Pancreas (tissue), 10 donors: ENCODE results near the gene IFNA8. TPM values are rescaled to one million over a fixed set of nuclear protein-coding genes. Genes with fewer than 3 reads are reported as not detected.
A peak's percentile ranks its signal among the peaks of the same experiment; 100 is the strongest.

Experiments used
- ATAC-seq, 4 donors: fragments of 200-7000 bp; cut with Tn5 transposase; one replicate each; pipeline versions ENCODE4 v1.8.0 to v1.9.1; 2020; ENCODE audit warnings: mild to moderate bottlenecking in 4 of 4, moderate library complexity in 4 of 4
- DNase-seq, 6 donors: peaks; one replicate each; pipeline ENCODE4 v3.0.0-alpha.2; 2020
- FAIRE-seq: peaks from 2 replicates; lab custom pipeline; 2012; peaks lifted over from hg19 to GRCh38; lab: Jason Lieb, UNC
- H3K27ac ChIP-seq, 4 donors: fragments of 200-600 bp; sonication (generic); 1 replicate in 3 of 4; 2 replicates in 1 of 4; pipeline versions ENCODE4 v1.5.0 to v1.8.0; 2020
- H3K27me3 ChIP-seq, 4 donors: fragments of 200-600 bp; one replicate each; pipeline ENCODE4 v1.8.0; 2021
- H3K36me3 ChIP-seq, 3 donors: fragments of 200-600 bp; sonication (generic) in 1 of 3; one replicate each; pipeline versions ENCODE4 v1.5.0 to v1.8.0; 2020 to 2021
- H3K4me1 ChIP-seq, 3 donors: fragments of 200-600 bp; one replicate each; pipeline ENCODE4 v1.8.0; 2021
- H3K4me3 ChIP-seq, 4 donors: fragments of 200-600 bp; sonication (generic) in 2 of 4; one replicate each; pipeline versions ENCODE4 v1.5.0 to v1.8.0; 2020 to 2021
- H3K9me3 ChIP-seq, 4 donors: fragments of 200-600 bp; one replicate each; pipeline ENCODE4 v1.8.0; 2021
- CTCF ChIP-seq, 4 donors: fragments of 200-600 bp; sonication (generic) in 3 of 4; IDR thresholded peaks; one replicate each; pipeline versions ENCODE4 v1.5.0 to v1.8.0; 2021; ENCODE audit warnings: antibody characterized with exemption in 4 of 4
- WGBS, 2 donors: extraction: QIAGEN DNeasy Blood & Tissue Kit; methylation state at CpG; one replicate each; pipeline ENCODE4 v1.1.7; 2013; 5-methylcytosine and 5-hydroxymethylcytosine counted together
- intact Hi-C, 3 donors: fragments of 100-400 bp; cut with DNase I; formaldehyde crosslinking; loops; one replicate each; pipeline versions ENCODE4 v1.11.1 to v1.14.2; 2022
- polyA plus RNA-seq, 2 donors: library from polyadenylated mRNA; stranded (reverse); fragments of 200-250 nt; gene quantifications; one replicate each; pipeline ENCODE4 v1.2.3, GENCODE V29; 2013
- total RNA-seq, 6 donors: library from RNA; stranded (reverse); fragmentation: NEBNext Ultra II Directional in 4 of 6; extraction: Animal tissue kit (Norgen Biotek cat#: 25700) in 4 of 6; gene quantifications; one replicate each; pipeline versions ENCODE4 v1.2.1 to v1.2.4, GENCODE V29; 2021 to 2023
- donor health status: healthy with polysubstance abuse.
- donor health status: DM: no; HTN: no; CAD: no; lungs with moderate emphysema.
- donor health status: DM: no; HTN: no; CAD: no.
- donor health status: control.
- donor health status: control.
- donor health status: Bipolar disorder and iron deficiency.
- donor health status: DM: yes; HTN: yes; CAD: no.
- donor health status: DM: no; HTN: no; CAD: no.
- donor health status: DM: no; HTN: no; CAD: no.
- donor health status: DM: yes; HTN: yes; CAD: no.

The IFNA8 gene
- total and polyA plus RNA-seq, 8 donors = not detected

GRCh38 chr9:21383627-21384026, 25.3 kb upstream of the IFNA8 start:
- Histone ChIP-seq H3K4me1 (no peaks in the 10 kb centered on the region), H3K27ac (no peak overlapping the region), H3K9me3 (no peaks in the 10 kb centered on the region), H3K36me3 (no peaks in the 10 kb centered on the region), H3K27me3 (peaks cover 0 to 14% (median 2%) of the 10 kb centered on the region in 4 donors), H3K4me3 (no peak overlapping the region)
- ATAC-seq = no peak
- 23 to 30% methylated on average over 4 of the region's 4 CpGs for WGBS, 2 donors
- no peak for FAIRE-seq
- DNase-seq = no peak
- intact Hi-C loops = no loop called here
- no peak for TF ChIP-seq CTCF (IDR thresholded peaks at IDR 0.05)

- Histone ChIP-seq H3K27ac (no peak within 1 kb of the TSS), H3K4me3 (no peak within 1 kb of the TSS), H3K36me3 (no peaks in the 10 kb centered on the region), H3K9me3 (no peaks in the 10 kb centered on the region), H3K4me1 (no peaks in the 10 kb centered on the region), H3K27me3 (peaks cover 0 to 22% (median 7%) of the 10 kb centered on the region in 4 donors)
- 23 to 60% methylated on average over 1 of the region's 1 CpG for WGBS, 2 donors
- intact Hi-C loops = no loop called here
- no peak for DNase-seq
- TF ChIP-seq CTCF (IDR thresholded peaks at IDR 0.05) = no peak
- no peak for FAIRE-seq
- no peak for ATAC-seq
Observed at GRCh38 chr9:21385131-21385670, 23.7 kb upstream of the IFNA8 start, which contains the start of gene IFNA2. IFNA2 (minus strand) TSS chr9:21385398; CDS start chr9:21385329, 69 bp downstream.

- H3K36me3 ChIP-seq = no peaks in the 10 kb centered on the region
- TF ChIP-seq CTCF (IDR thresholded peaks at IDR 0.05) = peak in 2 of 4 donors; percentile 12 to 27
- DNase-seq (no peak), FAIRE-seq (no peak), ATAC-seq (peak in 2 of 4 donors; percentile 41 to 47)
- no peaks in the 10 kb centered on the region for H3K4me1 ChIP-seq
- no peaks in the 10 kb centered on the region for H3K9me3 ChIP-seq
- no peak overlapping the region for H3K4me3 ChIP-seq
- WGBS, 2 donors = 65 to 66% methylated on average over 6 of the region's 6 CpGs
- no peak overlapping the region for H3K27ac ChIP-seq
- H3K27me3 ChIP-seq = peaks cover 0 to 42% (median 7%) of the 10 kb centered on the region in 4 donors
- intact Hi-C loops = loop anchor here in 2 of 3 donors (10.0 kb wide), 2 partner anchors 67 to 183 kb away; no protein-coding TSS in a partner anchor
Observed at GRCh38 chr9:21392270-21392669, 16.6 kb upstream of the IFNA8 start.

- H3K9me3 ChIP-seq = no peaks in the 10 kb centered on the region
- ATAC-seq (peak; percentile 70 to 91 (median 86)), DNase-seq (peak in 5 of 6 donors; percentile 44 to 79 (median 48)), FAIRE-seq (no peak)
- peaks cover 0 to 36% (median 0%) of the 10 kb centered on the region in 4 donors for H3K27me3 ChIP-seq
- H3K27ac ChIP-seq = no peak overlapping the region
- no peaks in the 10 kb centered on the region for H3K4me1 ChIP-seq
- peak; percentile 49 to 73 (median 68) for TF ChIP-seq CTCF (IDR thresholded peaks at IDR 0.05)
- intact Hi-C loops = loop anchor here in 2 of 3 donors (10.0 kb wide), 2 partner anchors 71 to 179 kb away; no protein-coding TSS in a partner anchor
- 4 to 5% methylated on average over 40 of the region's 40 CpGs for WGBS, 2 donors
- peak overlapping the region in 2 of 4 donors; percentile 27 to 42 for H3K4me3 ChIP-seq
- H3K36me3 ChIP-seq = no peaks in the 10 kb centered on the region
Observed at GRCh38 chr9:21395778-21396717, 12.9 kb upstream of the IFNA8 start.
